Activated CD4-positive, alpha-beta T cell treated with anti-CD3 and anti-CD28 coated beads, Interleukin-2, Interleukin-4, amounts not matched to agents 100 ng/mL and 50 ng/mL, durations not matched to agents 16 hours and 8 hours (primary cell): ENCODE data around the gene NCKAP5.

Experiments
- DNase-seq: peaks from one replicate; pipeline ENCODE4 v3.0.0-alpha.2; 2020; ENCODE audit warnings: low spot score

NCKAP5 gene

GRCh38 chr2:133568172-133568571 lies at the start of gene NCKAP5:
Gene NCKAP5, minus strand, starts transcription at chr2:133568463. Its CDS starts 50,937 bp downstream, at chr2:133517526.
- DNase-seq, result no peak

- no peak for DNase-seq
These were observed 41.4 kb upstream of the NCKAP5 start for GRCh38 chr2:133609664-133610063.

GRCh38 chr2:133608291-133608690 lies 40.0 kb upstream of the NCKAP5 start:
- no peak for DNase-seq

- no peak for DNase-seq
These were observed 39.4 kb upstream of the NCKAP5 start for GRCh38 chr2:133607679-133608078.

- DNase-seq, result no peak
These were observed 38.4 kb upstream of the NCKAP5 start for GRCh38 chr2:133606616-133607015.

GRCh38 chr2:133605766-133606137 lies 37.5 kb upstream of the NCKAP5 start:
- no peak for DNase-seq

GRCh38 chr2:133605011-133605765 lies 36.9 kb upstream of the NCKAP5 start:
- no peak for DNase-seq

- DNase-seq, result no peak
These were observed 34.8 kb upstream of the NCKAP5 start for GRCh38 chr2:133603109-133603508.

- no peak for DNase-seq
These were observed 34.3 kb upstream of the NCKAP5 start for GRCh38 chr2:133602538-133602937.

- DNase-seq, result no peak
These were observed 32.1 kb upstream of the NCKAP5 start for GRCh38 chr2:133600266-133600928.

- DNase-seq, result no peak
These were observed 31.5 kb upstream of the NCKAP5 start for GRCh38 chr2:133599811-133600210.

- no peak for DNase-seq
These were observed 31.0 kb upstream of the NCKAP5 start for GRCh38 chr2:133599211-133599803.

GRCh38 chr2:133598769-133599168 lies 30.5 kb upstream of the NCKAP5 start:
- DNase-seq, result no peak

GRCh38 chr2:133596701-133597393 lies 28.6 kb upstream of the NCKAP5 start:
- DNase-seq, result no peak

- no peak for DNase-seq
These were observed 22.9 kb upstream of the NCKAP5 start for GRCh38 chr2:133591164-133591563.

- no peak for DNase-seq
These were observed 21.2 kb upstream of the NCKAP5 start for GRCh38 chr2:133589456-133589855.

- no peak for DNase-seq
These were observed 19.9 kb upstream of the NCKAP5 start for GRCh38 chr2:133588144-133588543.

GRCh38 chr2:133586978-133587377 lies 18.7 kb upstream of the NCKAP5 start:
- DNase-seq, result no peak

- no peak for DNase-seq
These were observed 12.9 kb upstream of the NCKAP5 start for GRCh38 chr2:133581010-133581760.

- no peak for DNase-seq
These were observed 11.0 kb upstream of the NCKAP5 start for GRCh38 chr2:133579274-133579673.

GRCh38 chr2:133576714-133577113 lies 8.5 kb upstream of the NCKAP5 start:
- DNase-seq, result no peak

GRCh38 chr2:133574620-133575019 lies 6.4 kb upstream of the NCKAP5 start:
- no peak for DNase-seq
